GM12801 (cell line): Measurements from ENCODE around the gene GRAMD1B.

Experiments used
- TF ChIP-seq, protein P1 (sequence below): IDR thresholded peaks from one replicate; pipeline ENCODE4 v1.5.1; 2011; ENCODE audit warnings: control low read depth; ENCODE audit not compliant: insufficient read length; ENCODE audit errors: extremely low read depth

GRAMD1B gene

DNA sequence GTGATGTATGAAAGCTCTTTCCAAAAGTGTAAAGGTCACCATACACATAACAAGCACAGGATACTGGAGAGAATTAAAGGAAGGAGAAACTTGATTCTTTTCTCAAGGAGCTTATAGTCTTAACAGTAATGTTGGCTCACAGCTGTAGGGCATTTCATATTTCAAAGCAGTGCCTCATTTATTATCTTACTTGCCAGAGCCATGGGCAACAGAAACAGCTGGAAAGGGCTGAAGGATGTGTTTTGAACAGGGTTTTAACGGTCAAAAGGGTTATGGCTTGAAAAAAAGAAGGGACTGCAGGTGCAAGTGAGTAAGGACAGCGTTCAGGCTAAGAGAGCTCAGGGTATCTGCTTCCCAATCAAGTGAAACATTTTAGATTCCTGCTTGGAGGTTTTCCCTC, 2.7 kb upstream of the GRAMD1B start:
- TF ChIP-seq, protein P1, sequence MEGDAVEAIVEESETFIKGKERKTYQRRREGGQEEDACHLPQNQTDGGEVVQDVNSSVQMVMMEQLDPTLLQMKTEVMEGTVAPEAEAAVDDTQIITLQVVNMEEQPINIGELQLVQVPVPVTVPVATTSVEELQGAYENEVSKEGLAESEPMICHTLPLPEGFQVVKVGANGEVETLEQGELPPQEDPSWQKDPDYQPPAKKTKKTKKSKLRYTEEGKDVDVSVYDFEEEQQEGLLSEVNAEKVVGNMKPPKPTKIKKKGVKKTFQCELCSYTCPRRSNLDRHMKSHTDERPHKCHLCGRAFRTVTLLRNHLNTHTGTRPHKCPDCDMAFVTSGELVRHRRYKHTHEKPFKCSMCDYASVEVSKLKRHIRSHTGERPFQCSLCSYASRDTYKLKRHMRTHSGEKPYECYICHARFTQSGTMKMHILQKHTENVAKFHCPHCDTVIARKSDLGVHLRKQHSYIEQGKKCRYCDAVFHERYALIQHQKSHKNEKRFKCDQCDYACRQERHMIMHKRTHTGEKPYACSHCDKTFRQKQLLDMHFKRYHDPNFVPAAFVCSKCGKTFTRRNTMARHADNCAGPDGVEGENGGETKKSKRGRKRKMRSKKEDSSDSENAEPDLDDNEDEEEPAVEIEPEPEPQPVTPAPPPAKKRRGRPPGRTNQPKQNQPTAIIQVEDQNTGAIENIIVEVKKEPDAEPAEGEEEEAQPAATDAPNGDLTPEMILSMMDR: no peak

DNA sequence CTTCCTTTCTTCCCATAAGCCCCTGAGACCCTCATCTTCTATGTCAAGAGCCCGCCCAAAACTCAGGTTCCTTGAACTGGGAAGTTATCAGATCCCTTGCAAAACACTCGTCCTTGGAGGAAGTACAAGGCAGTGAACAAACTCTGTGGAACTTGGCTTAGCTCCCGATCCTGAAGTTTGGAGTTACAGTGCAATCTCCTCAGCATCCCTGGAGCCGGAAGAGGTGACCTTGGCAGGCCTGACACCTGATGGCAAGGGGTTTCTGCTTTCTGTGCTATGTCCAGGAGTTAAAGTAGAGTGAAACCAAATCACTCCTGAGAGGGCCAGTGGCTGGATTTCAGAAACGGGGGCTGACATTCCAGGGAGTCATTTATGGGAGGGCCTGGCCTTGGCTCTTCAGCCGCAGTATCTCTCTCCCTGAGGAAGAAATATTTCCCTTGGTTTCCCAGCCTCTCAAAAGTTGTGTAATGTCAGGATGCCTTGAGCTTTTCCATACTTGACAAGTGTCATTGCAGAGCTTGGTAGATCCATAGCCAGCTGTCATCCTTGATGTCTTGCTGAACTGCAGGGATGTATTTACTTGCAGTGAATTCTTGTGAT, 1.9 kb upstream of the GRAMD1B start:
- TF ChIP-seq, protein P1: no peak

DNA sequence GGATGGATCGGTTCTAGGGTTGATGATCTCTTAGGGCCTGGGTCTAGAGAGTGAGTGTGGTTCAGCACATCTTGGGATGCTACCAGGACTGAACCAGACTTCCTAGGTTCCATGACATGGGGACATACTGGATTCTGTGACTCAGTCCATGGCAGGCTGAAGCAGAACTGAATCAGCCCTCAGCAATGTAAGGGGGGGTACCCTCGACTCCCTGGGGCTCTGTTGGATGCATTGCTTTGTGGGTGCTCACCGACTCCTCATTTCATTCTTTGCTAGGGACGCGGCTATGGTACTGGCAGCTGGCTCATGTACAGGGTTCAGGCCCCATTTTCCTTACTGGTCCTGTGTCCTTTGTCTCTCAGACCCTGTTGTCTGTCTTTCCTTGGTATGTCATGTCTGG, 733 bp upstream of the GRAMD1B start:
- TF ChIP-seq, protein P1: no peak

DNA sequence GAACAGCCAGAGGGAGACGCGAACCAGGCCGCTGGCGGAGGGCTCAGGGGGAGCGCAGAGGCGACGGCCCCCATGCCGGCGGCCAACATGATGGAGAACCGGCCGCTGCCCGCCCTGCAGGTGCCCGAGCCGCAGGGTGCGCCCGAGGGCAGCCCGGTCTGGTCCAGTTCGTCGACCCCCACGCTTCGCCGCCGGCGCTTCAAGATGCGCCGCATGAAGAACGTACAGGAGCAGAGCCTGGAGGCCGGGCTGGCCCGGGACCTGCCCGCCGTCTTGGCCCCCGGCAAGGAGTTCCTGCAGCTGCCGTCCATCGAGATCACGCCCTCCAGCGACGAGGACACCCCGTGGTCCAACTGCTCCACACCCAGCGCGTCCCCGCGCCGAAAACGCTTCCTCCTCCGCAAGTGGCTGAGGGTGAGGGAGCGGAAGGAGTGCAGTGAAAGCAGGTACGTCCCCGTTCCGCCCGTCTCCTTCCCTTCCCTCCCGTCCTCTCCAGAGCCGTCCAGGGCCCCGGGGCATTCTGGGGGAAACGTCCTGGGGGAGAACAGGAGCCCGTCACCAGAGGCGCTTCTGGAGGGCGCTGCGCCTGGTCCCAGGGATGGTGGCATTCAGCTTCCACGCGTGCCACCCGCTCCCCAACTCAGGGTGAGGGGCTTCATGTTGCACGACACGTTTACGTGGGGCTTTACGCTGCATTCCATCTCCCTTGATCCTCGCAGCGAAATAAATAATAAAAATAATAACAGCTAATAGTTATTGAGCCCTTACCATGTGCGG, 840 bp downstream of the GRAMD1B start:
- TF ChIP-seq, protein P1: no peak

DNA sequence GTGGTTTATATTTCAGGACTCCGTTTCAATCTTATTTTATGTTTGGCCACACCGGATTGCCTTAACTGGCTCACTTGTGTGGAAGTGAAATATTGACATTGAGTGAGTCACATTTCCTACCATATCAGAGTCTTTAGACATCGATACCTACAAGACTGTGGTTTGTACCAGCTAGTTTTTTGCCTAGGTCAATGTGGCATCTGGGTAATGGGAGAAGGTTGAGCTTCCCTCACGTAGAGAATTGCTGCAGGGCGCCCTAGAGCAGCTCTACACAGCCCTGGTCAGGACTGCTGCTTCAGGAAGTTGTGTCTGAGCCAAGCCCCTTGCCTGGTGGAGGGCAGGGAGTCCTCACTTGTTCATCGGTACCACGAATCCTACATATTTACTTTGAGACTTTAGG, 1.6 kb downstream of the GRAMD1B start:
- TF ChIP-seq, protein P1: no peak

DNA sequence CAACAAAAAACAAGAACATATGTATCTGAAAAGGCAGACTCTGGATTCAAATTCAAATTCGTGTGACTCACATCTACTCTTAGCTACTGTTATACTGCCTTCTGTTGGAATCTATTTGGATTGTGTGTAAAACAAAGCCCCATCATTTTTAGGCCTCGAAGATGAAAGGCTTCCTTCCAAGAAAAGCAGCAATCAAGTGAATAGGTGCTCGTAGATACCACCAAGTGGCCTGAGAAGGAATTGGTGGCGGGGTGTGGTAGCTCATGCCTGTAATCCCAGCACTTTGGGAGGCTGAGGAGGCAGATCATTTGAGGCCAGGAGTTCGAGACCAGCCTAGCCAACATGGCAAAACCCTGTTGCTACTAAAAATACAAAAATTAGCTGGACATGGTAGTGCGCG, 4.2 kb downstream of the GRAMD1B start:
- TF ChIP-seq, protein P1: no peak

DNA sequence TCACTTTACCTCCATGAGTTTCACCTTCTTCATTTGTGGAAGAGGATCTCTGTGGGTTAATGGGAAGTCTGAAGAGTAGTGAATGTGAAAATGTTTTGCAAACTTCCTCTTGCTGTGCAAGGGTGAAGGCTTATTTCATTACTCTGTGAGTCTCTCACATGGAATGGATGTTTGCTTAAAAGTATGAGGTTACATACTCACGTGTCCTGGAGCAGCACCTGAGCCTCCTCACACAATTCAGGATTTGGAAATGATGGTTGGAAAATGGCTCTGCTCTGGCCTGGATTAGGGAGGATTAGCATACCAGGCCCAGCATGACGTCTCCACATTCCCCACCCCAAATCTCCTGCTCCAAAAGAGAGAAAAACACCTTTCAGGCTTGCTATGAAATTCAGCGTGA, 4.8 kb downstream of the GRAMD1B start:
- TF ChIP-seq, protein P1: no peak
